Osteocyte (in vitro differentiated cells): Measurements from ENCODE around the gene PRM3. TPM values are rescaled to one million over a fixed set of nuclear protein-coding genes. Genes with fewer than 3 reads are reported as not detected.

ENCODE experiments used
- DNase-seq: peaks from one replicate; pipeline ENCODE4 v3.0.0; 2021; ENCODE audit warnings: mixed read lengths; ENCODE audit not compliant: unreplicated experiment; ENCODE audit errors: extremely low spot score
- H3K27ac Mint-ChIP-seq: one replicate; pipeline ENCODE4 v1.8.0; 2021; ENCODE audit warnings: mild to moderate bottlenecking, mixed read lengths; ENCODE audit not compliant: unreplicated experiment
- H3K27me3 Mint-ChIP-seq: one replicate; pipeline ENCODE4 v1.8.0; 2021; ENCODE audit warnings: mixed read lengths; ENCODE audit not compliant: unreplicated experiment
- H3K36me3 Mint-ChIP-seq: one replicate; pipeline ENCODE4 v1.8.0; 2021; ENCODE audit warnings: mixed read lengths; ENCODE audit not compliant: unreplicated experiment
- H3K4me1 Mint-ChIP-seq: one replicate; pipeline ENCODE4 v1.8.0; 2021; ENCODE audit warnings: mixed read lengths; ENCODE audit not compliant: unreplicated experiment
- H3K4me3 Mint-ChIP-seq: one replicate; pipeline ENCODE4 v1.8.0; 2021; ENCODE audit warnings: mild to moderate bottlenecking, moderate library complexity, mixed read lengths; ENCODE audit not compliant: unreplicated experiment
- H3K9me3 Mint-ChIP-seq: one replicate; pipeline ENCODE4 v1.8.0; 2021; ENCODE audit warnings: mixed read lengths; ENCODE audit not compliant: unreplicated experiment
- long read RNA-seq: library from polyadenylated mRNA; unstranded; transcript quantifications from one replicate; pipeline ENCODE4 v2.0.0, GENCODE V29; 2021
- total RNA-seq: library from RNA; stranded (reverse); gene quantifications from 2 replicates; pipeline ENCODE4 v1.2.1, GENCODE V29; 2021
- TF ChIP-seq, protein P1 (sequence below): fragments of 200-600 bp; sonication (generic); IDR thresholded peaks from 2 replicates; pipeline ENCODE4 v1.5.0; 2021; ENCODE audit warnings: antibody characterized with exemption, mild to moderate bottlenecking, moderate library complexity

The PRM3 gene, protein sequence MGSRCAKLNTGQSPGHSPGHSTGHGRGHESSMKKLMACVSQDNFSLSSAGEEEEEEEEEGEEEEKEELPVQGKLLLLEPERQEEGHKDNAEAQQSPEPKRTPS
- total RNA-seq = not detected in 2 replicates
- long read RNA-seq = 0 reads

DNA sequence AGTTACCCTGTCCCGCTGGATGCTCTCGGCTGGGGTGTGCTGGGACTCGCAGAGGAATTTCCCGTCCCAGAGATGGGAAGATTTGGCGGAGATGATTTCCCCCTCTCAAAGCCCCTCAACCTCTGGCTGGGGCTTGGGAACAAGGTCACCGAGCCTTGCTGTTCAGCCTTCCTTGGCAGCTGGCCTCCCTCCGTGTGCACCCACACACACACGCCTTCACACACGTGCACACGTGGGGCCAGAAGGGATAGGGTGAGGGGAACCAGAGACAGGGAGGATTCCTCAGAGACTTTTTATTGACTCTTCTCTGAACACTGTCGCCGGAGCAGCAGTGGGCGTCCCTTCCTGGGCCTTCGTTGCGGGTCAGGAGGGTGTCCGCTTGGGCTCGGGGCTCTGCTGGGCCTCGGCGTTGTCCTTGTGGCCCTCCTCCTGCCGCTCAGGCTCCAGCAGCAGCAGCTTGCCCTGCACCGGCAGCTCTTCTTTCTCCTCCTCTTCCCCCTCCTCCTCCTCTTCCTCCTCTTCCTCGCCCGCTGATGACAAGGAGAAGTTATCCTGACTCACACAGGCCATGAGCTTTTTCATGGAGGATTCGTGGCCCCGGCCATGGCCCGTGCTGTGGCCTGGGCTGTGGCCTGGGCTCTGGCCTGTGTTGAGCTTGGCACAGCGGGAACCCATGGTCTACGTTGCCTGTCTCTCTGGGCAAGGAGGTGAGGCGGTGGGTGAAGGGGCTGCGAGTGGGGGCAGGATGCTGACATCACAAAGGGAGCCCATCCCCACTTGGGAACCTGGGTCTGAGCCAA, at the start of gene PRM3:
Gene PRM3, minus strand, starts transcription at position 709 of the 800 bp plus-strand sequence. Its CDS starts 34 bp downstream, at position 675.
- Mint-ChIP-seq H3K9me3 (no peaks in the 10 kb centered on the region), H3K27me3 (peaks cover 8% of the 10 kb centered on the region), H3K4me1 (peaks cover 9% of the 10 kb centered on the region), H3K4me3 (no peak within 1 kb of the TSS), H3K27ac (no peak within 1 kb of the TSS), H3K36me3 (no peaks in the 10 kb centered on the region)
- DNase-seq = no peak
- TF ChIP-seq, protein P1, sequence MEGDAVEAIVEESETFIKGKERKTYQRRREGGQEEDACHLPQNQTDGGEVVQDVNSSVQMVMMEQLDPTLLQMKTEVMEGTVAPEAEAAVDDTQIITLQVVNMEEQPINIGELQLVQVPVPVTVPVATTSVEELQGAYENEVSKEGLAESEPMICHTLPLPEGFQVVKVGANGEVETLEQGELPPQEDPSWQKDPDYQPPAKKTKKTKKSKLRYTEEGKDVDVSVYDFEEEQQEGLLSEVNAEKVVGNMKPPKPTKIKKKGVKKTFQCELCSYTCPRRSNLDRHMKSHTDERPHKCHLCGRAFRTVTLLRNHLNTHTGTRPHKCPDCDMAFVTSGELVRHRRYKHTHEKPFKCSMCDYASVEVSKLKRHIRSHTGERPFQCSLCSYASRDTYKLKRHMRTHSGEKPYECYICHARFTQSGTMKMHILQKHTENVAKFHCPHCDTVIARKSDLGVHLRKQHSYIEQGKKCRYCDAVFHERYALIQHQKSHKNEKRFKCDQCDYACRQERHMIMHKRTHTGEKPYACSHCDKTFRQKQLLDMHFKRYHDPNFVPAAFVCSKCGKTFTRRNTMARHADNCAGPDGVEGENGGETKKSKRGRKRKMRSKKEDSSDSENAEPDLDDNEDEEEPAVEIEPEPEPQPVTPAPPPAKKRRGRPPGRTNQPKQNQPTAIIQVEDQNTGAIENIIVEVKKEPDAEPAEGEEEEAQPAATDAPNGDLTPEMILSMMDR = no peak

DNA sequence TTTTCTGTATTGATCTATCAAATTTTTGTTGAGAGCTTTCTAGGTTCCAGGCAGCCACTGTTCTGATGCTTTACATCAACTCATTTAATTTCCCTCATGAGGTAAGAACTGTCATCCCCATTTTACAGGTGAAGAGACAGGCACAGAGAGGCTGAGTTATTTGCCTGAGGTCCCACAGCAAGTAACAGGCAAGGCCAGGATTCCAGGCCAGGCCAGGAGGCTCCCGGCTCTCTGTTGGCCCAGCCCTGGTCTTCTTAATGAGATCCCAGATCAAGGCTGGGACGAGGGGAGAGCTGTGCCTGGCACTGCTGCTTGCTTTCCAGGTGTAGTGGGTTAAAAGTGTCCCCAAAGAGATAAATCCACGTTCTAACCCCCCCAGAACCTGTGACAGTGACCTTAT, 49.4 kb upstream of the PRM3 start:
- Mint-ChIP-seq H3K27me3 (no peaks in the 10 kb centered on the region), H3K27ac (no peak overlapping the region), H3K9me3 (no peaks in the 10 kb centered on the region), H3K4me1 (peaks cover 31% of the 10 kb centered on the region), H3K4me3 (no peak overlapping the region), H3K36me3 (no peaks in the 10 kb centered on the region)
- DNase-seq = no peak
- TF ChIP-seq, protein P1 = no peak

DNA sequence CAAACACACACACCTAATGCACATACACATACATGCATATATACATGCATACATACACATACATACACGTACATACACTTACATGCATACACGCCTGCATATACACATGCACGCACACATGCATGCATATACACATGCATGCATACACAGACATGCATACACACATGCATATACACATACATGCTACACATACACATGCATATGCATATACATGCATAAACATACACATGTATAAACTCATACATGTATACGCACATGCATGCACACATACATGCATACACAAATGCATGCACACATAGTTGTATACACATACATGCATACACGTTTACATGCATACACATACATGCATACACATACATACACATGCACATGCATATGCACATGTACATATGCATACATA, 48.2 kb upstream of the PRM3 start:
- Mint-ChIP-seq H3K4me1 (peaks cover 22% of the 10 kb centered on the region), H3K36me3 (no peaks in the 10 kb centered on the region), H3K27ac (no peak overlapping the region), H3K9me3 (no peaks in the 10 kb centered on the region), H3K27me3 (no peaks in the 10 kb centered on the region), H3K4me3 (no peak overlapping the region)
- no peak for DNase-seq
- TF ChIP-seq, protein P1 = no peak

DNA sequence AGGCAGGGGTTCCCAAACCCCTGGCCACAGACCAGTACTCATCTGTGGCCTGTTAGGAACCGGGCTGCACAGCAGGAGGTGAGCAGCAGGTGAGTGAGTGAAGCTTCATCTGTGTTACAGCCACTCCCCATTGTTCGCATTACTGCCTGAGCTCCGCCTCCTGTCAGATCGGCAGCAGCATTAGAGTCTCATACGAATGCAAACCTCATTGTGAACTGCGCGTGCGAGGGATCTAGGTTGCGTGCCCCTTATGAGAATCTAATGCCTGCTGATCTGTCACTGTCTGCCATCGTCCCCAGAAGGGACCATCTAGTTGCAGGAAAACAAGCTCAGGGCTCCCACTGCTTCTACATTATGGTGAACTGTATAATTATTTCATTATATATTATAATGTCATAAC, 46.7 kb upstream of the PRM3 start:
- no peak for DNase-seq
- no peaks in the 10 kb centered on the region for H3K36me3 Mint-ChIP-seq
- H3K4me3 Mint-ChIP-seq = no peak overlapping the region
- no peaks in the 10 kb centered on the region for H3K9me3 Mint-ChIP-seq
- H3K4me1 Mint-ChIP-seq = peaks cover 28% of the 10 kb centered on the region
- no peaks in the 10 kb centered on the region for H3K27me3 Mint-ChIP-seq
- no peak overlapping the region for H3K27ac Mint-ChIP-seq
- TF ChIP-seq, protein P1 = no peak

DNA sequence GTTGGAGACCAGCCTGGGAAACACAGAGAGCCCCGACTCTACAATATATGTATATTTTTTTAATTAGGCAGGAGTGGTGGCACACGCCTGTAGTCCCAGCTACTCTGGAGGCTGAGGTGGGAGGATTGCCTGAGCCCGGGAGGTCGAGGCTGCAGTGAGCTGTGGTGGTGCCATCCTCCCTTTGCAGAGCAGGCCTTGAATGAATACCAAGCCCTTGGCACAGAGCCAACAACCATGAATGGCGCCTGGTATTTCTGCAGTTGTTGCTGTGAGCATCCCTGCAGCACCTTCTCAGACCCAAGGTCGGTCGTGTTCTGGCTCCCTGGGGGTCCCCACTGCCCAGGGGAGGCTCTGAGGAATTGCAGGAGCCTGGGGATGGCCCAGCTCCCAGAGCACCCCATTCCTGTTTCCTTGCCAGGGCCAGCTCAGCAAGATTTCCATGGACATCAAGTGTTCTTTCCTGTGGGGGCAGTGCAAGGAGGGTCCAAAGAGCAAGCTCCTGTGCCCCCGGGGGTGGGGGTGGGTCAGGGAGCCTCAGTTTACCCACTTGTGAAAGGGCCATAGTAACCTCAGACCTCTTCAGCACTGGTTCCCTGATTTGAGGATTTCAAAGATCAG, 46.2 kb upstream of the PRM3 start:
- no peaks in the 10 kb centered on the region for H3K9me3 Mint-ChIP-seq
- no peak overlapping the region for H3K27ac Mint-ChIP-seq
- no peaks in the 10 kb centered on the region for H3K36me3 Mint-ChIP-seq
- TF ChIP-seq, protein P1 = no peak
- H3K4me3 Mint-ChIP-seq = no peak overlapping the region
- no peak for DNase-seq
- no peaks in the 10 kb centered on the region for H3K27me3 Mint-ChIP-seq
- peaks cover 33% of the 10 kb centered on the region for H3K4me1 Mint-ChIP-seq
